ENCODE measurements around the gene HPN. TPM values are rescaled to one million over a fixed set of nuclear protein-coding genes. Genes with fewer than 3 reads are reported as not detected.

Gene HPN
- total RNA-seq, 1 experiment from 2014 or later = not detected

GRCh38 chr19:35084509-35084762 is 42.9 kb downstream of the HPN start:
- DNase-seq (ENCODE audit: low read depth, low spot score) = no peak
- in situ Hi-C loops (cut with HindIII; ENCODE audit: low pct_unique_long_range_greater_than_20kb, low sequenced_read_pairs) = no loop called here

- DNase-seq (ENCODE audit: low read depth, low spot score) = no peak
- in situ Hi-C loops (cut with HindIII; ENCODE audit: low pct_unique_long_range_greater_than_20kb, low sequenced_read_pairs) = no loop called here
Measured at GRCh38 chr19:35085947-35086346, 44.4 kb downstream of the HPN start.

- in situ Hi-C loops (cut with HindIII; ENCODE audit: low pct_unique_long_range_greater_than_20kb, low sequenced_read_pairs) = no loop called here
Measured at GRCh38 chr19:35086455-35086854, 44.9 kb downstream of the HPN start.

GRCh38 chr19:35087393-35087792 is 45.9 kb downstream of the HPN start:
- in situ Hi-C loops (cut with HindIII; ENCODE audit: low pct_unique_long_range_greater_than_20kb, low sequenced_read_pairs) = no loop called here
- no peak for DNase-seq (ENCODE audit: low read depth, low spot score)

More at GRCh38 chr19:35086455-35086854, 44.9 kb downstream of the HPN start:
- DNase-seq (ENCODE audit: low read depth, low spot score) = no peak

- in situ Hi-C loops (cut with HindIII; ENCODE audit: low pct_unique_long_range_greater_than_20kb, low sequenced_read_pairs) = no loop called here
- DNase-seq (ENCODE audit: low read depth, low spot score) = peak; percentile 35
Measured at GRCh38 chr19:35088131-35088913, 46.8 kb downstream of the HPN start.

- DNase-seq (ENCODE audit: low read depth, low spot score) = no peak
- in situ Hi-C loops (cut with HindIII; ENCODE audit: low pct_unique_long_range_greater_than_20kb, low sequenced_read_pairs) = no loop called here
Measured at GRCh38 chr19:35089554-35089953, 48.0 kb downstream of the HPN start.

- in situ Hi-C loops (cut with HindIII; ENCODE audit: low pct_unique_long_range_greater_than_20kb, low sequenced_read_pairs) = no loop called here
- no peak for DNase-seq (ENCODE audit: low read depth, low spot score)
Measured at GRCh38 chr19:35090160-35090505, 48.6 kb downstream of the HPN start.

- in situ Hi-C loops (cut with HindIII; ENCODE audit: low pct_unique_long_range_greater_than_20kb, low sequenced_read_pairs) = no loop called here
- DNase-seq (ENCODE audit: low read depth, low spot score) = peak; percentile 65
Measured at GRCh38 chr19:35090506-35091214, 49.1 kb downstream of the HPN start.

- no peak for DNase-seq (ENCODE audit: low read depth, low spot score)
- in situ Hi-C loops (cut with HindIII; ENCODE audit: low pct_unique_long_range_greater_than_20kb, low sequenced_read_pairs) = no loop called here
Measured at GRCh38 chr19:35093430-35093829, 51.9 kb downstream of the HPN start.

GRCh38 chr19:35093941-35094647 is 52.6 kb downstream of the HPN start:
- in situ Hi-C loops (cut with HindIII; ENCODE audit: low pct_unique_long_range_greater_than_20kb, low sequenced_read_pairs) = no loop called here
- no peak for DNase-seq (ENCODE audit: low read depth, low spot score)

- no peak for DNase-seq (ENCODE audit: low read depth, low spot score)
- in situ Hi-C loops (cut with HindIII; ENCODE audit: low pct_unique_long_range_greater_than_20kb, low sequenced_read_pairs) = no loop called here
Measured at GRCh38 chr19:35094656-35095055, 53.1 kb downstream of the HPN start.

- DNase-seq (ENCODE audit: low read depth, low spot score) = no peak
- in situ Hi-C loops (cut with HindIII; ENCODE audit: low pct_unique_long_range_greater_than_20kb, low sequenced_read_pairs) = no loop called here
Measured at GRCh38 chr19:35095667-35096368, 54.3 kb downstream of the HPN start.

GRCh38 chr19:35098413-35099049 is 57.0 kb downstream of the HPN start:
- in situ Hi-C loops (cut with HindIII; ENCODE audit: low pct_unique_long_range_greater_than_20kb, low sequenced_read_pairs) = no loop called here
- no peak for DNase-seq (ENCODE audit: low read depth, low spot score)

GRCh38 chr19:35099155-35099896 is 57.8 kb downstream of the HPN start:
- DNase-seq (ENCODE audit: low read depth, low spot score) = no peak
- in situ Hi-C loops (cut with HindIII; ENCODE audit: low pct_unique_long_range_greater_than_20kb, low sequenced_read_pairs) = no loop called here

- no peak for DNase-seq (ENCODE audit: low read depth, low spot score)
- in situ Hi-C loops (cut with HindIII; ENCODE audit: low pct_unique_long_range_greater_than_20kb, low sequenced_read_pairs) = no loop called here
Measured at GRCh38 chr19:35099897-35100275, 58.4 kb downstream of the HPN start.

GRCh38 chr19:35100588-35101533 is 59.3 kb downstream of the HPN start:
- in situ Hi-C loops (cut with HindIII; ENCODE audit: low pct_unique_long_range_greater_than_20kb, low sequenced_read_pairs) = no loop called here
- DNase-seq (ENCODE audit: low read depth, low spot score) = peak; percentile 35
